GM19397 (cell line): ENCODE data around the gene GALNT2.

ENCODE experiments used
- ATAC-seq: cut with Tn5 transposase; IDR thresholded peaks from one replicate; pipeline ENCODE4 v1.9.1; 2021; ENCODE audit warnings: mild to moderate bottlenecking, moderate library complexity; ENCODE audit not compliant: unreplicated experiment

GALNT2 gene

DNA sequence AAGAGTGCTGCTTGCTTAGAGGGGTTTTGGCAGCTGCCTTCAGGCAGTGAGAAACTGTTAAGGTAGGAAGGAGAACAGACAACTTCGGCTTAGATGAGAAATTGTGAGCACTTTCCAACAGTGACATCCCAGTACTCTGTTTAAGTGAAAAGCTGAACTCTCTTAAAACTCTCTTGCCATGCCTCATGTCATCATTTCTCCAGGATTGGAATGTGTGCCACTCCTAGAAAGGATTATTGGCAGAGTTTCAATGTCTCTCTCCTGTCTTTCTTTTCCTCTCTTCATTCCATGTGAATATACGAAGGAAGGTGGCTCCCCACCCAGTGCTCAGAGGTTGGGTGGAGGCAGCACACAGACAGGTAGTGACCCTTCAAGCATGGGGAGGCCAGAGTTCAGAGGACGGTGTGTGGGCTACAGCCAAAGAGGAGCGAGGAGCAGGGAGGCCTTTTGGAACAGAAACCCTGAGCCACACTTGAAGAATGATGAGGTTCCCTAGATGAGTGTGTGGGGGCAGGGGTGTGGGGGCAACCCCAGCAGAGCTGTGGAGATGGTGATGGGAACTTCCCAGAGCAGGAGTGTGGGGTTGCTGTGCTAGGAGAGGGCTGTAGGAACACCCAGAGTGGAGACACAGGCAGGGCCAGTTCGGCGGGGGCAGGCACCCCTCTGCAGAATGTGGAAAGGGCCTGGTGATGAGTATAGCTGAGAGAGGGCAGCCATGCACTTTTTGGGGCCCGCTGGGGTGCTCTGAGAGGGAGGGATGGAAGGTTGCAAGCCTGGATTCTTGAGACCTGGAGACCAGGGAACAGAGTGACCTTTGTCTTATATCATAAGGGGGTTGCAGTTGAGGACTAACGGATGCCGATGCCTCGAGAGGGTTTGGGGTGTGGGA, 58.8 kb downstream of the GALNT2 start:
- no peak for ATAC-seq

DNA sequence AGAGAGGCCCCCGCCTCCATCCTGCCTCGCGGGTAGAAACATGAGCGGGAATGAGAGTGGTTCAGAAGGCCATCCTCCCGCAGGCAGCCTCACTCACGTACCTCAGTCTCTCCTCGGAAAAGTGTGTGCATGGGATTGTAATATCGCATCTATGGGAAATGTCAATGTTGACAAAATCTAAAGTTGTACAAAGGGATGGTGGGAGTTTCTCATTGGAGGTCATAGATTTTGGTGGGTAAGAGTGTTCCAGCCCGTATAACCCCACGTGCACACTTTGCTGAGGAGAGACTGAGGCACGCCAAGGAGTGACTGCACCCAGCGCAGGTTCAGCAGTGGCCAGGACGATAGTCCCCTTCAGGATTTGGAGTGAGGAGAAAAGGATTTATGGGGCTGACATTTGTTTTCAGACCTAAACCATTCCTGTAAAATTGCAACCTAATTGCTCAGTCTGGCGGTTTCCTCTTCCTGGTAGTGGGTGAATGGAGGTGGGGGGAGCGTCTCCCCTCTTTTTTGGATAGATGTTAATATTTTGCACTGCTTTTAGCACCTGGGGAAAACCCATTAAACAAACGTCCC, 59.6 kb downstream of the GALNT2 start:
- ATAC-seq: no peak

DNA sequence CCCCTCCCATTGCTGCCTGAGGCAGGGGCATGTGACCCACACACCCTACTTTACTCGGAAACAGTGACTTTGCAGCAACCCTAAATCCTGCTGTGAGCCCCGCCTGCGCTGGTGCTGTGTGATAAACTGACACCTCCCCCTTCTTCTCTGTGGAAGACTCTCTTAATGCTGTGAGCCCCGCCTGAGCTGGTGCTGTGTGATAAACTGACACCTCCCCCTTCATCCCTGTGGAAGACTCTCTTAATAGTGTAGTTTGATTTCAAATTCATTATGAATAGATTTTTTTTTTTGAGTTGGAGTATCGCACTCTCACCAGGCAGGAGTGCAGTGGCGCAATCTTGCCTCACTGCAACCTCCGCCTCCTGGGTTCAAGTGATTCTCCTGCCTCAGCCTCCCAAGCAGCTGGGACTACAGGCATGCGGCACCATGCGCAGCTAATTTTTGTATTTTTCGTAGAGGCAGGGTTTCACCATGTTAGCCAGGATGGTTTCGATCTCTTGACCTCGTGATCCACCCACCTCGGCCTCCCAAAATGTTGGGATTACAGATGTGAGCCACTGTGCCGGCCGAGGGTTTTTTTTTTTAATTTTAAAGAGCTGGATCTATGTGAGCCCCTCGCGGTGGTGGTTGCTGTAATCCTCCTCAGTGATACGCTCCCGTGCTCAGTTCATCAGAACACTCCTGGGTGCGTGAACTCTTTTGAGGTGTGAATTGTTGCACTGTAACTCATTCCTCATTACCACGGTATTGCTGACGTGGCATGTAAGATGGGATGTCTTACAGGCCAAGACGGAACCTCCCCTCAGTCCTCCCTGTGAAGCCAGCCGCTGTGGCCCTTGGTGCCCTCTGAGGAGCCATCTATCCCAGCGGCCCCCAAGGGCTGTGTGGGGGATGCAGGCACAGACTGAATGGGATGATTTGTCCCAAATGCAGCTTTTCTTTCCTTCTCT, 60.3 kb downstream of the GALNT2 start:
- ATAC-seq: no peak

DNA sequence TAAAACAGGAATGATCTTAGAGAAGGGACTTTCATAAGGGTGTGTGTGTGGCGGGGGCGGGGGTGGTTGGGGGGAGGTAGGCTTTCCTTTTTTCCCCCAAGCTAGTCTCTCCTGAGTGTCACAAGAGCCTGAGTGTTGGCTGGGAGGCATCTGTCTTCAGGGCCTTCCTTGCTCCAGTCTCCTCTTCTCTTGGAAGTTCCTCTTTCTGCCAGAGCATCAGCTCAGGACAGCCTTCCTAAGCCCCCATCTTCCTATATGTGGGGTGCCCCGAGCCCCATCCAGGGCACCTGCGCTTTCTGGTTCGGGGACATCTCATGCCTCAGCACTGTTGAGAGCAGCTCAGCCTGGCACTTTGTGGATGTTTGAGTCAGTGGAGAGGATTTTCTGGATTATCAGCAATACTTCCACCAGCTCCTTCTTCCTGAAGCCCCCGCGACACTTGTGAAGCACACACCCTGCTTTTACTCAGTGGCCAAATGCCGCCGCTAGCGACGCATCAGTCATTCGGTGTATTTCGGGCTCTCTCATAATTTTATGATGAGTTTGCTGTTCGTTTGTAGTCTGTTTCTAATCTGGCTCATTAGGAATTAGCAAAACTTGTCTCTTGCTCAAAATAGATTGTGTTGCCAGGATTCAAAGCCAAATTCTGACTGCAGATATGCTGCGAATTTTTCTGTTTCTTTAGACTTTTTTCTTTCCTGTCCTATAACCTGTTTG, 61.7 kb downstream of the GALNT2 start:
- no peak for ATAC-seq

DNA sequence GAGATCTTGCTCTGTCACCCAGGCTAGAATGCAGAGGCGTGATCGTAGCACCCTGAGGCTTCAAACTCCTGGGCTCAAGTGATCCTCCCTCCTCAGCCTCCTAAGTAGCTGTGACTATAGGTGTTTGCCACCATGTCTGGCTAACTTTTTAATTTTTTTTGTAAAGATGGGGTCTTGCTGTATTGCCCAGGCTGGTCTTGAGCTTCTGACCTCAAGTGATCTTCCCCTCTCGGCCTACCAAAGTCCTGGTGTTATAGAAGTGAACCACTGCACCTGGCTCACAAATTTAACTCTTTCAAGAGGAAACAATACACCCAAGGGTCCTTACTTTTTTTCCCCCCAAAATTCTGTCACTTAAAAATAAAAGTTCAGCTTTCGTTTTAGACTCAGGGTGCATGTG, 62.3 kb downstream of the GALNT2 start:
- no peak for ATAC-seq

DNA sequence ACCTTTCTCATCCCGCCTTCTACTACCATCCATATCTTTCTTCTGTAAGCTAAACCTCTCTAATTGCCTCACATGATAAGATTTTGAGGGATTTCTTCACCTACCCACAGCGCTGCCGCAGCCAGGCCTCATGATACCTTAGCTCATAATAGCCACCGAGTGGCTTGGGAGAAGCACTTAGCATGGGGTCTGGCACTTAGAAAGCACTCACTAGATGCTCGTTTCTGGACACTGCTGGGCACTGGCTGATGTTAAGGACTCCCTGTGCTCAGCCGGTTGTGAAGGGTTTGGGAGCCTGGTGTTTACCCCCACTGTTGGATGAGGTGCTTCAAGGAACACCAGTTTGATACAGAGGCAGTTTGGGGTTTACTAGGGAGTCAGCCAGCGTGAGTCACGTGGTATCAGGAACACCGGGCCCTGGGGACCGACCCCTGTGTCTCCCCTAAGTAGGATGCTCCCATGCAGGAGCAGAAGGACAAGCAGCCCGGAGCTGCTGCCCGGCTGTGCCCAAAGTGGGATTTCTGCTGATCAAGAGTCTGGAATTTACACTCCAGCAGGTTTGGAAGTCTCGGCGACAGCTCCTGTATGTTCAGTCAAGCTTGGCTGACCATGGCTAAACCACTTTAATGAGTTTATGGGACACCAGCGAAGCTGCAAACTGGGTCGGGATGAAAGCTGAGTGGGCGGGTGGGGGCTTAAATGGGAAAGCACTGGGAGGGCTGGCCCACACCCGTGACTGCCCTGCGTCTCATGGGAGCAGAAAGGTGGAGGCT, 63.3 kb downstream of the GALNT2 start:
- ATAC-seq: no peak

DNA sequence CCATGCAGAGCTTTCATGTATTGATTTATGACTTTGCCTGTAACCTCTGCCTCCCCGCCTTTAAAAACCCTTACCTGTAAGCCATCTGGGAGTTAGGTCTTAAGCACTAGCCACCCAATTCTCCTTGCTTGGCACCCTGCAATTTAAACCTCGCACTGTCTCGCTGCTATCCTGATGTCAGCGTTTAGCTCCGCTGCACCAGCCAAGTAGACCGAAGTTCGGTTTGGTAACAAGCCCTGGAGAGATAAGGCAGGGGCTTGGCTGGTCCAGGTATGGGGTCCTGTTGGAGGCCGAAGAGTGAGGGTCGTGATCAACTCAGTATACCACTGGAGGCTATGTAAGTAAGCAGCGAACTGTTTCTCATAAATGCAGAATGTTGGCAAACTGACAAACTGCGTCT, 64.4 kb downstream of the GALNT2 start:
- no peak for ATAC-seq

DNA sequence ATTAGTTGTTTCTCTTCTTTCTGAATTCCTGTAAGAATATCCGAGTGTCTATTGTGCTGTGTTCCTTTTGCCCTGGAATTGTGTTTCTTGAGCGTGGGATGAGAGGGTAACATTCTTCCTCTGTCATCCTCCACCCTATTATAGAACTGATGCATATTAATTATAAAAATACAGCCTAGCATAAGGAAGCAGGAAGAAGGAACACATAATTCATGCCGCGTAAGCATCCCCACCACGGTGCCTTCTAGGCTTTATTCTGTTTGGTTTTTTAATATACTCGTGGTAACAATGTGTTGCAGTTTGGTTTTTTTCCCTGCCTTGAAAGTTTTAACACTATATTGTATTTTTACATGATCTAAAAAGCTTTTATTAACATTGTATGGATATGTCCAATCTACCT, 65.7 kb downstream of the GALNT2 start:
- ATAC-seq: no peak

DNA sequence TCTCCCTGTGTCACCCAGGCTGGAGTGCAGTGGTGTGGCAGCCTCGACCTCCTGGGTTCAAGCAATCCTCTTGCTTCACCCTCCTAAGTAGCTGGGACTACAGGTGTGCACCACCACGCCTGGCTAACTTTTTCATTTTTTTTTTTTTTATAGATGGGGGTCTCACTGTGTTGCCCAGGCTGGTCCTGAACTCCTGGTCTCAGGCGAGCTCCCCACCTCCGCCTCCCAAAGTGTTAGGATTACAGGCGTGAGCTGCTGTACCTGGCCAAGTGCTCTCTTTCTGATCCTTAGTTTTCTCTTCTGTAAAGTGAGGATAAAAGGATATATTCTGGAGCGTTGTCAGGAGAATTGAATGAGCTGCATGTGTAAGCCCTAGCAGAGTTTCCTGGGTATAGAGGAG, 68.7 kb downstream of the GALNT2 start:
- ATAC-seq: no peak

DNA sequence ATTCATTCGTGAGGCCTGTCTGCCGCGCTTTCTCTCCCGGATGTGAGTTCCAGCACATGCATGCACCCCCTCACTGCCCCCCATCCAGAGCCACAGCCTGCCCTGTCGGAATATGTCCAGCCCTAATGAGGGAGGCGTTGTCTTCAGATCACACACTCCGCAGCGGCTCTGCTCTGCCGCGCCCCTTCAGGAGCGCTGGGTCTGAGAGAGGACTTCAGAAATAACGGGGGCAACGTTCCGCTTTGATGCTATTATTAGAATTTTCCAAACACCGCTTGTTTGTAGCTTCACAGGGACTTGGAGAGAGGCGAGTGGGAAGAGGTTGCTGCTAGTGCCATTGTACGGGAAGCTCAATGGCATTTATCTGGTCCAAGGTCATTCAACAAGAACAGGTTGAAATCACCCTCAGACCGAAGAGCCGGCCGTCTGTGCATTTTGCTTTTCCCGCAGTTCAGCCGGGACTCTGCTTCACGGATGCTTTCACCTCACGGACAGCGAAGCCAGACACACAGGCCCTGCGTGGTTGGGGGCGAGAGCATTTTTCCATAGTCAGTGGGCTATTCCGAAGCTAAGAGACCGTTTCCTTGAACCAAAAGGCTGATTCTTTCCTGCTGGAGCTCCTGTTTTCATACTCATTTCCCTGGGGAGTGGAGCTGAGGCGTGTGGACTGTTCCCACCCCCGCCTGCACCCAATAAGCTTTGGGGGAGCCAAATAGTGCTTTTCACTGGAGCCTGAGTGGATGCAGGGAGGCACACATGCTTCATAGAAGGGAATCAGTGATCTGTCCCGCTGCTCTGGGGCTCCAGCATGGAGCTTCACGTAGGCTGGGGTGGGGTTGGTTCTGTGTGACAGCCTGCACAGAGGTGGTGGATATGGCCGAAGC, 69.7 kb downstream of the GALNT2 start:
- no peak for ATAC-seq

DNA sequence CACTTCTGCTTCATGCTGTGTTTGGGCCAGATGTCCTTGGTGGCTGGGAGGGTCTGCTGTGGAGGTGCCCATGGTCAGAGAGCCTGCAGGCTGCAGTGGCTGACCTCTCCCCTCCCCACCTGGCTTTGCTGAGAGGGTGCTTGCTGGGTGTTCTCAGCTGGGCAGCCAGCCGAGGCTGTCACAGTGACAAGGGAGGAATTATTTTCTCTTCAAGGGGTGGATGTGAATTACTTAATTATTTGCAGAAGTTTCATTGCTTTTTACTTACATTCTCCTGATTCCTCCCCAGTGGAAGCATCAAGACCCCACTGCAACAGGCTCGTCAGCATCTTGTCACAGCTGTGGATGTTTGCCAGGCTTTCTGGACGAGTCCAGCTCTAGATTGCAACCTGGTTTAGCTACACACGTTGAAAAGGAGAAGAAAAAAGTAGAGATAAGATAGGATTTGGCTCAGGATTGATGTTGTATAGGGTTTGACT, 70.3 kb downstream of the GALNT2 start:
- no peak for ATAC-seq

DNA sequence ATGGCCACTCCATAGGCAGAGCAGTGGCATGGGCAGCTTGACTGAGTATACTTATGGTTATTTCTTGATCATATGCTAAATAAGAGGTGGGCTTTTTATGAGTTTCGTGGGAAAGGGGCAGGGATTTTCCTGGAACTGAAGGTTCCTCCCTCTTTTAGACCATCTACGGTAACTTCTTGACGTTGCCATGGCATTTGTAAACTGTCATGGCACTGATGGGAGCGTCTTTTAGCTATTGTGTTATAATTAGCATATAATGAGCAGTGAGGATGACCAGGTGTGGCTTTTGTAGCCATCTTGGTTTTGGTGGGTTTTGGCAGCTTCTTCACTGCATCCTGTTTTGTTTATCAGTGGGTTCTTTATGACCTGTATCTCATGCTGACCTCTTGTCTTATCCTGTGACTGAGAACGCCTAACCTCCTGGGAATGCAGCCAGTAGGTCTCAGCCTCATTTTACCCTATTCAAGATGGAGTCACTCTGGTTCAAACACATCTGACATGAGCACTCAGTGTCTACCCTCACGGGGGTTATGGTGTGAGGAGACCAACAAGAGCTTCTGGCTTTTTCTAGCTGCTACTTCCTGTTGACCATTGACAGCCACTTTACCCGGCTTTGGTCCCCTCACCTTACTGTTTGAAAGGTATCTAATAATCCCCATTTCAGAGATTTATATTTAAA, 71.7 kb downstream of the GALNT2 start:
- ATAC-seq: no peak

DNA sequence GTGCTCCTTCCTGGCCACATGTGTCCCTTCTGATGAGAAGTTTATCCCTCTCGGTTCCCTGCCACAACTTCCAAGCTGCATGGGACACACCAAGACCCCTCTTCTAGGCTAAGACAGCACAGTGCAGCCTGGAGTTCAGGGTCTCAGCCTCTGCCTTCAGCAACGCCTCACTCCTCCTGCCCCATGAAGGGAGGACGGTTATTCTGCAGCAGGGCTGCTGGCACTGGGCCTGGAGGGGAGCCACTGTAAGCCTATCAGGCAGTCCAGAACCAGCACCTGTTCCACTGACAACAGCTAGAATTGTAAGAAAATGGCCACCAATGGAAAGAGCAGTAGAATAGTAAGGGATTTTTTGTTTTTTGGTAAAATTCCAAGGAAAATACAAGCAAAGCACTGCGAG, 72.3 kb downstream of the GALNT2 start:
- no peak for ATAC-seq

DNA sequence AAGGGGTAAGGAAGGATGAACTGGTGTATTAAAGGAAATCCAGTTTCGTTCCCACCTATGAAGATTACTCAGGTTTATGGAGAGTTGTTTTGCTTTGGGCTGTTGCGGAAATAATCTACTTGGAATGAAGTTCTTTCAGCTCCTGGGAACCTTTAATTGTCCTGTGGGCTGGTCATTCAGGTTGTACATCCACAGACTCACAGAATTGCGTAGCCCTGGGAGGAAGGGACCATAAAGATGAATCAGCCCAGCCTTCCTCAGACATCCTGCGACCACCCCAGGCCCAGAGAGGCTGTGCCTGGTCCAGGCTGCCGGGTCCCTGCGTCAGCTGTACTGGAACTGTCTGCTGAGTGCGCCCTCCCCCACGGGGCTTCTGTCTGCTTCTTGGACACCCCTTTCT, 72.7 kb downstream of the GALNT2 start:
- no peak for ATAC-seq

DNA sequence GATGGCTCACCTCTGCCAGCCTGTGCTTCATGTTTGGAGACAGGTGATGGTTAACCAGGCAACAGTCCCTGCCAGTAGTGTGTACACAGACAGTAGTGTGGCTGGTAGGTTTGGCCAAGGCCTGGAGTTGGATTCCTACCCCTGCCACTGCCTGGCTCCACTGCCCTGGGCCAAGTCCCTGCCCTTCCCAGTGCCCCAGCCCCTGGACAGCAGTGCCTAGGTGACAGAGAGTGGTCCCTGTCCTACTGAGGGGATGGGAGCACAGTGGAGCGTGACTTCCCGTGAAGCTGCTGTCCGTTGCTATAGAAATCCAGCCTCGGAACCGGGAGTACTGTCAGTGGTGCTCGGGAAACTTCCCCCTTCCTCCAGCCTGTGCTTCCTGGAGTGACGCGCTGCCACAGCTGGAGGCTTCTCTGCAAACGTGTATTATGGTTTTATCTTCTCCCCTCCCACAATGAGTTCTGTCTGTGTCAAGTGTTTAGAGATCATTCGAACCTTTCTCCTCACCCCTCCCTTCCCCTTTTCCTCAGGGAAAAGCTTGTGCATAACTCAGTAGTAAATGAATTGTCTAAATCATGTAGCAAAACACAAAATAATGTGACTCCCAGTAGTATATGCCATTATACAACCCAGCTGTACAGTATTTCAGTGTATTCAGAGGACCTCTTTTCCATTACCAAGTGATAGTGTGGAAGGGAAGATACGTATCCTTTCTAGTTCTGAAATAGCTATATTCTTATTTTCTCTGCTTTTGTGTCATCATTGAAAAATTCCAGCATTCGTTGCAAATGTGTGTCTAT, 73.4 kb downstream of the GALNT2 start:
- no peak for ATAC-seq

DNA sequence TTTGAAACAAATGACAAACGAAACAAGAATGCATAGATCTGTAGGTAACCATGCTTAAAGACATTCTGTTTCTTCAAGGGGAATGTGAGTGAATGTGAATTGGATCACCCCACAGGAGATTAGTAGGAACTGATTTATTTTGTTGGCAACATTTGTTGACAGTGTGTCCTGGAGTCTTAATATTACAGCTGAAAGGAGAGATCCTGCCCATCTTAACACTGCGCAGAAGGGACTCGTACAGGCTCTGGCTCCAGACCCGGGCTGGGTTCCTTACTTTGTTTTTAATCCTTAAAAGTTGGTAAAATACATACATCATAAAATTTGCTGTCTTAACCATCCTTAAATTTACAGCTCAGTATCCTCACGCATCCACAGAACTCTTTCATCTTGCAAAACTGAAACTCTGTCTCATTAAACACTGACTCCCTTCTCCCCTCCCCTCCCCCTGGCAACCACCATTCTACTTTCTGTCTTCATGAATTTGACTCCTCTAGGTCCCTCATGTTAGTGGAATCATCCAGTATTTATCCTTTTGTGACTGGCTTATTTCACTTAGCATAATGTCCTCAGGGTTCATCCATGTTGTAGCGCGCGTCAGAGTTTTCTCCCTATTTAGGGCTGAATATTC, 74.1 kb downstream of the GALNT2 start:
- no peak for ATAC-seq
